SK-N-SH treated with all-trans-retinoic acid at 6 μM for 48 hours (cell line): ENCODE results near the gene RAD23A.

Source experiments
- ATAC-seq: fragments of 200-7000 bp; cut with Tn5 transposase; 3 replicates; pipeline ENCODE4 v1.9.1; 2020; ENCODE audit warnings: mild to moderate bottlenecking, moderate library complexity
- BACH2 ChIP-seq: fragments of 250-450 bp; sonication (Bioruptor Pico); IDR thresholded peaks from 2 replicates; pipeline ENCODE4 v1.9.0; 2021; ENCODE audit warnings: mild to moderate bottlenecking, borderline replicate concordance
- CSDC2 ChIP-seq: fragments of 250-450 bp; sonication (Bioruptor Pico); IDR thresholded peaks from 2 replicates; pipeline ENCODE4 v1.5.0; 2020; ENCODE audit warnings: mild to moderate bottlenecking, moderate library complexity
- GLIS3 ChIP-seq: fragments of 250-450 bp; sonication (Bioruptor Pico); IDR thresholded peaks from 2 replicates; pipeline ENCODE4 v1.5.0; 2020; ENCODE audit warnings: mild to moderate bottlenecking, moderate library complexity
- ISL1 ChIP-seq: fragments of 250-450 bp; sonication (Bioruptor Pico); IDR thresholded peaks from 2 replicates; pipeline ENCODE4 v2.1.2; 2022; ENCODE audit warnings: mild to moderate bottlenecking, moderate library complexity
- OSR1 ChIP-seq: fragments of 250-450 bp; sonication (Bioruptor Pico); IDR thresholded peaks from 2 replicates; pipeline ENCODE4 v1.8.0; 2022; ENCODE audit warnings: moderate library complexity, mild to moderate bottlenecking, inconsistent platforms
- PPARA ChIP-seq: fragments of 250-450 bp; sonication (Bioruptor Pico); IDR thresholded peaks from 2 replicates; pipeline ENCODE4 v1.5.0; 2020; ENCODE audit warnings: mild to moderate bottlenecking, borderline replicate concordance
- RARB ChIP-seq: fragments of 250-450 bp; sonication (Bioruptor Pico); IDR thresholded peaks from 2 replicates; pipeline ENCODE4 v1.8.0; 2021; ENCODE audit warnings: mild to moderate bottlenecking, moderate library complexity
- SNAI2 ChIP-seq: fragments of 250-450 bp; sonication (Bioruptor Pico); IDR thresholded peaks from 2 replicates; pipeline ENCODE4 v1.5.0; 2020; ENCODE audit warnings: mild to moderate bottlenecking, moderate library complexity
- TCF4 ChIP-seq: fragments of 250-450 bp; sonication (Bioruptor Pico); IDR thresholded peaks from 2 replicates; pipeline ENCODE4 v1.8.0; 2021; ENCODE audit warnings: mild to moderate bottlenecking, moderate library complexity, borderline replicate concordance
- TOX ChIP-seq: fragments of 250-450 bp; sonication (Bioruptor Pico); IDR thresholded peaks from 2 replicates; pipeline ENCODE4 v1.8.0; 2021; ENCODE audit warnings: mild to moderate bottlenecking, moderate library complexity, borderline replicate concordance
- ZC3H10 ChIP-seq: fragments of 250-450 bp; sonication (Bioruptor Pico); IDR thresholded peaks from 2 replicates; pipeline ENCODE4 v1.5.1; 2021; ENCODE audit warnings: mild to moderate bottlenecking, moderate library complexity
- ZNF565 ChIP-seq: fragments of 450-650 bp; formaldehyde crosslinking; conservative IDR thresholded peaks from 2 replicates; pipeline ENCODE4 v1.5.0; 2020; ENCODE audit warnings: low read depth, mild to moderate bottlenecking, moderate library complexity
- ZNF70 ChIP-seq: fragments of 450-650 bp; formaldehyde crosslinking; IDR thresholded peaks from 2 replicates; pipeline ENCODE4 v1.5.0; 2020; ENCODE audit warnings: mild to moderate bottlenecking, moderate library complexity
- TF ChIP-seq, protein P1 (sequence below): fragments of 250-450 bp; sonication (Bioruptor Pico); IDR thresholded peaks from 2 replicates; pipeline ENCODE4 v1.8.0; 2020; ENCODE audit warnings: mild to moderate bottlenecking, moderate library complexity, borderline replicate concordance
- TF ChIP-seq, protein P2 (sequence below): fragments of 250-450 bp; sonication (Bioruptor Pico); IDR thresholded peaks from 2 replicates; pipeline ENCODE4 v1.5.1; 2020; ENCODE audit warnings: low read depth, mild to moderate bottlenecking, moderate library complexity
- TF ChIP-seq, protein P3 (sequence below): fragments of 250-450 bp; sonication (Bioruptor Pico); IDR thresholded peaks from 2 replicates; pipeline ENCODE4 v1.5.0; 2020; ENCODE audit warnings: mild to moderate bottlenecking, moderate library complexity
- TF ChIP-seq, protein P4 (sequence below): fragments of 250-450 bp; sonication (Bioruptor Pico); IDR thresholded peaks from 2 replicates; pipeline ENCODE4 v1.8.0; 2021; ENCODE audit warnings: low read depth, mild to moderate bottlenecking, moderate library complexity, borderline replicate concordance
- TF ChIP-seq, protein P5 (sequence below): fragments of 250-450 bp; sonication (Bioruptor Pico); IDR thresholded peaks from 2 replicates; pipeline ENCODE4 v1.5.1; 2021; ENCODE audit warnings: mild to moderate bottlenecking, moderate library complexity

RAD23A gene

DNA sequence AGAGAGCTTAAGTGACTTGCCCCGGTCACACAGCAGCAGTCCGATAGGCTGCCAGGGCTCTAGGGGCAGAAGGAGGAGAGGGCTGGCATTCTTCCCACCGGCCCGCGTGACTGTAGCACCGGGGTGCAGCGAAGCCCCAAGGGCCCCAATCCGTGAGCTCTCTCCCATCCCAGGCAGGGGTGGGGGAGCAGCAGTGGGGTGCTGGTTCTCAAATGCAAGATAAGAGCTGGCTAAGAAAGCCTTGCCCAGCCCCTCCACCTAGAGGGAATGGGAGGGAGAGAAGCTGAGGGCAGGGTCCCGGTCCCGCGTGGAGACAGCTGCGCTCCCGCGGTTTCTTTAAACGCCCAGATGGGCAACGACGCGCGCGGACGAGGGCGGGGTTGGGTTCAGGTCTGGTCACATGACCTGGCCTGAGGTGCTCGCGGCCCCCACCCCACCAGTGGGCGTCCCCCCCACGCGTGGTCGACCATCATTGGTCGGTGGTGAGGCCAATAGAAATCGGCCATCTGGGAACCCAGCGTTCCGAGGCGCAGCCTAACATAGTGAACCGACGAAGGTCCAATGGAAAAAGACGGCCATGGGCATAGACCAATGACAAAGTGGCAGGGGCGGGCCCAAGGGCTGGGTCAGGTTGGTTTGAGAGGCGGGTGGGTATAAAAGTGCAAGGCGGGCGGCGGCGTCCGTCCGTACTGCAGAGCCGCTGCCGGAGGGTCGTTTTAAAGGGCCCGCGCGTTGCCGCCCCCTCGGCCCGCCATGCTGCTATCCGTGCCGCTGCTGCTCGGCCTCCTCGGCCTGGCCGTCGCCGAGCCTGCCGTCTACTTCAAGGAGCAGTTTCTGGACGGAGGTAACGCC lies 7.5 kb upstream of the RAD23A start, which contains the start of gene CALR:
CALR (plus strand) TSS at position 683 of the 852 bp plus-strand sequence; CDS start at position 754, 71 bp downstream.
- peak; percentile 93 for ATAC-seq
- no peak for TF ChIP-seq TCF4 (CRISPR knock-in tag)
- no peak for TF ChIP-seq CSDC2
- TF ChIP-seq, protein P1, sequence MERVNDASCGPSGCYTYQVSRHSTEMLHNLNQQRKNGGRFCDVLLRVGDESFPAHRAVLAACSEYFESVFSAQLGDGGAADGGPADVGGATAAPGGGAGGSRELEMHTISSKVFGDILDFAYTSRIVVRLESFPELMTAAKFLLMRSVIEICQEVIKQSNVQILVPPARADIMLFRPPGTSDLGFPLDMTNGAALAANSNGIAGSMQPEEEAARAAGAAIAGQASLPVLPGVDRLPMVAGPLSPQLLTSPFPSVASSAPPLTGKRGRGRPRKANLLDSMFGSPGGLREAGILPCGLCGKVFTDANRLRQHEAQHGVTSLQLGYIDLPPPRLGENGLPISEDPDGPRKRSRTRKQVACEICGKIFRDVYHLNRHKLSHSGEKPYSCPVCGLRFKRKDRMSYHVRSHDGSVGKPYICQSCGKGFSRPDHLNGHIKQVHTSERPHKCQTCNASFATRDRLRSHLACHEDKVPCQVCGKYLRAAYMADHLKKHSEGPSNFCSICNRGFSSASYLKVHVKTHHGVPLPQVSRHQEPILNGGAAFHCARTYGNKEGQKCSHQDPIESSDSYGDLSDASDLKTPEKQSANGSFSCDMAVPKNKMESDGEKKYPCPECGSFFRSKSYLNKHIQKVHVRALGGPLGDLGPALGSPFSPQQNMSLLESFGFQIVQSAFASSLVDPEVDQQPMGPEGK (CRISPR knock-in tag), result peak; percentile 61; the same call in 1 of the 2 replicates

DNA sequence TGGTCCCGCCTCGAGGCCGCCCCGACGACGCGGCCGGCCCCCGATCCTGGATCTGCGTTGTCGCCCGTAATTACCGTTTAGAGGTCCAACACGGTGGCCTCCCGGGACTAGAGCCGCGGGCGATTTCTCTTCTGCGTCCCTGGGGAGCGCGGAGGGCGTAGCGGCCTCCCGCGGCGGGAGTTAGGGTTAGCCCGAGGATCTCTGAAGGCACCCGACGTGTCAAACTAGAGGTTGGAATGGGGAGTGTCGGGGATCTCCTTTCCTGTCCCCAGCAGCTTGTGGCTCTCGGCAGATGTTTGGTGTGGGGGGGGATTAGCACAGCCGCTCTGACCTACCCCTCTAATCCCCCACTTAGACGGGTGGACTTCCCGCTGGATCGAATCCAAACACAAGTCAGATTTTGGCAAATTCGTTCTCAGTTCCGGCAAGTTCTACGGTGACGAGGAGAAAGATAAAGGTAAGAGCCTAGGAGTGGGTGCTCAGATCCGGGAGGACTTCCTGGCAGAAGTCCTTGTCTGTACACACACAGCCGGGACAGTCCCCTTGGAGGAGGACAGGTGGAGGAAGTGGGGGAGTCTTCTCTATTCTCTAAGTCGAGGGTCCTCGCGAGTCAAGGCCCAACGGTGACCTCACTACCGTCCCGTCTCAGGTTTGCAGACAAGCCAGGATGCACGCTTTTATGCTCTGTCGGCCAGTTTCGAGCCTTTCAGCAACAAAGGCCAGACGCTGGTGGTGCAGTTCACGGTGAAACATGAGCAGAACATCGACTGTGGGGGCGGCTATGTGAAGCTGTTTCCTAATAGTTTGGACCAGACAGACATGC lies 6.7 kb upstream of the RAD23A start:
- peak; percentile 24 for ATAC-seq
- TF ChIP-seq, protein P2, sequence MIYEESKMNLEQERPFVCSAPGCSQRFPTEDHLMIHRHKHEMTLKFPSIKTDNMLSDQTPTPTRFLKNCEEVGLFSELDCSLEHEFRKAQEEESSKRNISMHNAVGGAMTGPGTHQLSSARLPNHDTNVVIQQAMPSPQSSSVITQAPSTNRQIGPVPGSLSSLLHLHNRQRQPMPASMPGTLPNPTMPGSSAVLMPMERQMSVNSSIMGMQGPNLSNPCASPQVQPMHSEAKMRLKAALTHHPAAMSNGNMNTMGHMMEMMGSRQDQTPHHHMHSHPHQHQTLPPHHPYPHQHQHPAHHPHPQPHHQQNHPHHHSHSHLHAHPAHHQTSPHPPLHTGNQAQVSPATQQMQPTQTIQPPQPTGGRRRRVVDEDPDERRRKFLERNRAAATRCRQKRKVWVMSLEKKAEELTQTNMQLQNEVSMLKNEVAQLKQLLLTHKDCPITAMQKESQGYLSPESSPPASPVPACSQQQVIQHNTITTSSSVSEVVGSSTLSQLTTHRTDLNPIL (CRISPR knock-in tag), result no peak
- TF ChIP-seq ZC3H10 (CRISPR knock-in tag), result no peak
- TF ChIP-seq, protein P3, sequence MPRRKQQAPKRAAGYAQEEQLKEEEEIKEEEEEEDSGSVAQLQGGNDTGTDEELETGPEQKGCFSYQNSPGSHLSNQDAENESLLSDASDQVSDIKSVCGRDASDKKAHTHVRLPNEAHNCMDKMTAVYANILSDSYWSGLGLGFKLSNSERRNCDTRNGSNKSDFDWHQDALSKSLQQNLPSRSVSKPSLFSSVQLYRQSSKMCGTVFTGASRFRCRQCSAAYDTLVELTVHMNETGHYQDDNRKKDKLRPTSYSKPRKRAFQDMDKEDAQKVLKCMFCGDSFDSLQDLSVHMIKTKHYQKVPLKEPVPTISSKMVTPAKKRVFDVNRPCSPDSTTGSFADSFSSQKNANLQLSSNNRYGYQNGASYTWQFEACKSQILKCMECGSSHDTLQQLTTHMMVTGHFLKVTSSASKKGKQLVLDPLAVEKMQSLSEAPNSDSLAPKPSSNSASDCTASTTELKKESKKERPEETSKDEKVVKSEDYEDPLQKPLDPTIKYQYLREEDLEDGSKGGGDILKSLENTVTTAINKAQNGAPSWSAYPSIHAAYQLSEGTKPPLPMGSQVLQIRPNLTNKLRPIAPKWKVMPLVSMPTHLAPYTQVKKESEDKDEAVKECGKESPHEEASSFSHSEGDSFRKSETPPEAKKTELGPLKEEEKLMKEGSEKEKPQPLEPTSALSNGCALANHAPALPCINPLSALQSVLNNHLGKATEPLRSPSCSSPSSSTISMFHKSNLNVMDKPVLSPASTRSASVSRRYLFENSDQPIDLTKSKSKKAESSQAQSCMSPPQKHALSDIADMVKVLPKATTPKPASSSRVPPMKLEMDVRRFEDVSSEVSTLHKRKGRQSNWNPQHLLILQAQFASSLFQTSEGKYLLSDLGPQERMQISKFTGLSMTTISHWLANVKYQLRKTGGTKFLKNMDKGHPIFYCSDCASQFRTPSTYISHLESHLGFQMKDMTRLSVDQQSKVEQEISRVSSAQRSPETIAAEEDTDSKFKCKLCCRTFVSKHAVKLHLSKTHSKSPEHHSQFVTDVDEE (CRISPR knock-in tag), result no peak
- TF ChIP-seq, protein P4, sequence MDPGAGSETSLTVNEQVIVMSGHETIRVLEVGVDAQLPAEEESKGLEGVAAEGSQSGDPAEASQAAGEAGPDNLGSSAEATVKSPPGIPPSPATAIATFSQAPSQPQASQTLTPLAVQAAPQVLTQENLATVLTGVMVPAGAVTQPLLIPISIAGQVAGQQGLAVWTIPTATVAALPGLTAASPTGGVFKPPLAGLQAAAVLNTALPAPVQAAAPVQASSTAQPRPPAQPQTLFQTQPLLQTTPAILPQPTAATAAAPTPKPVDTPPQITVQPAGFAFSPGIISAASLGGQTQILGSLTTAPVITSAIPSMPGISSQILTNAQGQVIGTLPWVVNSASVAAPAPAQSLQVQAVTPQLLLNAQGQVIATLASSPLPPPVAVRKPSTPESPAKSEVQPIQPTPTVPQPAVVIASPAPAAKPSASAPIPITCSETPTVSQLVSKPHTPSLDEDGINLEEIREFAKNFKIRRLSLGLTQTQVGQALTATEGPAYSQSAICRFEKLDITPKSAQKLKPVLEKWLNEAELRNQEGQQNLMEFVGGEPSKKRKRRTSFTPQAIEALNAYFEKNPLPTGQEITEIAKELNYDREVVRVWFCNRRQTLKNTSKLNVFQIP, result no peak
- TF ChIP-seq, protein P5, sequence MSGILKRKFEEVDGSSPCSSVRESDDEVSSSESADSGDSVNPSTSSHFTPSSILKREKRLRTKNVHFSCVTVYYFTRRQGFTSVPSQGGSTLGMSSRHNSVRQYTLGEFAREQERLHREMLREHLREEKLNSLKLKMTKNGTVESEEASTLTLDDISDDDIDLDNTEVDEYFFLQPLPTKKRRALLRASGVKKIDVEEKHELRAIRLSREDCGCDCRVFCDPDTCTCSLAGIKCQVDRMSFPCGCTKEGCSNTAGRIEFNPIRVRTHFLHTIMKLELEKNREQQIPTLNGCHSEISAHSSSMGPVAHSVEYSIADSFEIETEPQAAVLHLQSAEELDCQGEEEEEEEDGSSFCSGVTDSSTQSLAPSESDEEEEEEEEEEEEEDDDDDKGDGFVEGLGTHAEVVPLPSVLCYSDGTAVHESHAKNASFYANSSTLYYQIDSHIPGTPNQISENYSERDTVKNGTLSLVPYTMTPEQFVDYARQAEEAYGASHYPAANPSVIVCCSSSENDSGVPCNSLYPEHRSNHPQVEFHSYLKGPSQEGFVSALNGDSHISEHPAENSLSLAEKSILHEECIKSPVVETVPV (CRISPR knock-in tag), result no peak
- no peak for TF ChIP-seq SNAI2
- no peak for TF ChIP-seq TOX (CRISPR knock-in tag)
- no peak for TF ChIP-seq RARB (CRISPR knock-in tag)
- no peak for TF ChIP-seq GLIS3 (CRISPR knock-in tag)
- no peak for TF ChIP-seq ZNF70 (CRISPR knock-in tag)
- TF ChIP-seq ZNF565, result no peak
- no peak for TF ChIP-seq OSR1
- TF ChIP-seq, protein P1 (CRISPR knock-in tag), result no peak
- no peak for TF ChIP-seq ISL1 (CRISPR knock-in tag)
- no peak for TF ChIP-seq PPARA (CRISPR knock-in tag)
- TF ChIP-seq TCF4 (CRISPR knock-in tag), result no peak
- no peak for TF ChIP-seq CSDC2
- TF ChIP-seq BACH2 (CRISPR knock-in tag), result no peak
